ENCODE measurements around the gene UQCR10.
"Not testable (repeated sequence)": the region's sequence is repeated elsewhere in the genome, so short reads cannot be mapped to it uniquely, and the experiment has no call there.

UQCR10 gene

GRCh38 chr22:29747832-29748231 is 19.3 kb upstream of the UQCR10 start:
- no peak for TF ChIP-seq ZNF274 (IDR thresholded peaks at IDR 0.05; ENCODE audit: low read depth, low read length)

GRCh38 chr22:29748248-29748893 is 18.8 kb upstream of the UQCR10 start:
- H3K4me3 ChIP-seq (ENCODE audit: low read length) = no peak overlapping the region
- no peak for TF ChIP-seq ZNF274 (IDR thresholded peaks at IDR 0.05; ENCODE audit: low read depth, low read length)

More at GRCh38 chr22:29747832-29748231, 19.3 kb upstream of the UQCR10 start:
- no peak overlapping the region for H3K4me3 ChIP-seq (ENCODE audit: low read length)

- no peak overlapping the region for H3K4me3 ChIP-seq (ENCODE audit: low read length)
- TF ChIP-seq ZNF274 (IDR thresholded peaks at IDR 0.05; ENCODE audit: low read depth, low read length) = no peak
These were observed 17.1 kb upstream of the UQCR10 start for GRCh38 chr22:29750029-29750428.

GRCh38 chr22:29750559-29751538 is 16.3 kb upstream of the UQCR10 start:
- no peak overlapping the region for H3K4me3 ChIP-seq (ENCODE audit: low read length)
- no peak for TF ChIP-seq ZNF274 (IDR thresholded peaks at IDR 0.05; ENCODE audit: low read depth, low read length)

GRCh38 chr22:29751669-29752068 is 15.5 kb upstream of the UQCR10 start:
- no peak overlapping the region for H3K4me3 ChIP-seq (ENCODE audit: low read length)
- TF ChIP-seq ZNF274 (IDR thresholded peaks at IDR 0.05; ENCODE audit: low read depth, low read length) = no peak

- TF ChIP-seq ZNF274 (IDR thresholded peaks at IDR 0.05; ENCODE audit: low read depth, low read length) = no peak
- no peak overlapping the region for H3K4me3 ChIP-seq (ENCODE audit: low read length)
These were observed 13.1 kb upstream of the UQCR10 start for GRCh38 chr22:29753808-29754657.

GRCh38 chr22:29754658-29755395 is 12.3 kb upstream of the UQCR10 start:
- not testable (repeated sequence) for H3K4me3 ChIP-seq (ENCODE audit: low read length)

- TF ChIP-seq ZNF274 (IDR thresholded peaks at IDR 0.05; ENCODE audit: low read depth, low read length) = no peak
- H3K4me3 ChIP-seq (ENCODE audit: low read length) = no peak overlapping the region
These were observed 11.3 kb upstream of the UQCR10 start for GRCh38 chr22:29755889-29756288.

- H3K4me3 ChIP-seq (ENCODE audit: low read length) = no peak overlapping the region
- TF ChIP-seq ZNF274 (IDR thresholded peaks at IDR 0.05; ENCODE audit: low read depth, low read length) = no peak
These were observed 10.8 kb upstream of the UQCR10 start for GRCh38 chr22:29756341-29756740.

- TF ChIP-seq ZNF274 (IDR thresholded peaks at IDR 0.05; ENCODE audit: low read depth, low read length) = no peak
- no peak overlapping the region for H3K4me3 ChIP-seq (ENCODE audit: low read length)
These were observed 10.1 kb upstream of the UQCR10 start for GRCh38 chr22:29757096-29757495.

- TF ChIP-seq ZNF274 (IDR thresholded peaks at IDR 0.05; ENCODE audit: low read depth, low read length) = no peak
- H3K4me3 ChIP-seq (ENCODE audit: low read length) = no peak overlapping the region
These were observed 9.0 kb upstream of the UQCR10 start for GRCh38 chr22:29758068-29758622.

- no peak for TF ChIP-seq ZNF274 (IDR thresholded peaks at IDR 0.05; ENCODE audit: low read depth, low read length)
- no peak overlapping the region for H3K4me3 ChIP-seq (ENCODE audit: low read length)
These were observed 8.2 kb upstream of the UQCR10 start for GRCh38 chr22:29758959-29759358.

- no peak for TF ChIP-seq ZNF274 (IDR thresholded peaks at IDR 0.05; ENCODE audit: low read depth, low read length)
- no peak overlapping the region for H3K4me3 ChIP-seq (ENCODE audit: low read length)
These were observed 4.9 kb upstream of the UQCR10 start for GRCh38 chr22:29762263-29762662.
